NCI-H82 treated with DMSO at 0.1 percent for 48 hours (cell line): ENCODE data around the gene SH3RF3.

ENCODE experiments used
- DNase-seq: peaks from one replicate; lab custom pipeline; 2025; ENCODE audit not compliant: unreplicated experiment; lab: John Stamatoyannopoulos, UW

Gene SH3RF3

GRCh38 chr2:109138449-109138848 lies 9.4 kb downstream of the SH3RF3 start:
- no peak for DNase-seq

GRCh38 chr2:109139002-109139401 lies 10.0 kb downstream of the SH3RF3 start:
- no peak for DNase-seq

GRCh38 chr2:109139865-109140396 lies 10.9 kb downstream of the SH3RF3 start:
- DNase-seq, result no peak

- DNase-seq, result no peak
Measured at GRCh38 chr2:109141006-109141600, 12.1 kb downstream of the SH3RF3 start.

- no peak for DNase-seq
Measured at GRCh38 chr2:109141727-109142283, 12.8 kb downstream of the SH3RF3 start.

- no peak for DNase-seq
Measured at GRCh38 chr2:109142416-109143210, 13.6 kb downstream of the SH3RF3 start.

- no peak for DNase-seq
Measured at GRCh38 chr2:109143214-109144187, 14.5 kb downstream of the SH3RF3 start.

GRCh38 chr2:109144271-109144670 lies 15.3 kb downstream of the SH3RF3 start:
- no peak for DNase-seq

GRCh38 chr2:109144721-109145120 lies 15.7 kb downstream of the SH3RF3 start:
- no peak for DNase-seq

GRCh38 chr2:109145286-109145685 lies 16.3 kb downstream of the SH3RF3 start:
- no peak for DNase-seq

GRCh38 chr2:109147405-109147804 lies 18.4 kb downstream of the SH3RF3 start:
- DNase-seq, result no peak

- DNase-seq, result no peak
Measured at GRCh38 chr2:109148117-109148746, 19.2 kb downstream of the SH3RF3 start.

GRCh38 chr2:109148991-109149645 lies 20.1 kb downstream of the SH3RF3 start:
- DNase-seq, result no peak

- DNase-seq, result no peak
Measured at GRCh38 chr2:109150559-109150958, 21.6 kb downstream of the SH3RF3 start.

GRCh38 chr2:109151519-109151918 lies 22.5 kb downstream of the SH3RF3 start:
- DNase-seq, result no peak

GRCh38 chr2:109153005-109153784 lies 24.2 kb downstream of the SH3RF3 start:
- DNase-seq, result no peak

- no peak for DNase-seq
Measured at GRCh38 chr2:109153807-109154206, 24.8 kb downstream of the SH3RF3 start.

- DNase-seq, result no peak
Measured at GRCh38 chr2:109154226-109154625, 25.2 kb downstream of the SH3RF3 start.
